ENCODE results near the gene USP54. TPM values are rescaled to one million over a fixed set of nuclear protein-coding genes. Genes with fewer than 3 reads are reported as not detected.
A peak's percentile ranks its signal among the peaks of the same experiment; 100 is the strongest.

Gene USP54
- total and polyA plus RNA-seq, 2 experiments from 2014 or later = 15.1 to 27.4 TPM

DNA sequence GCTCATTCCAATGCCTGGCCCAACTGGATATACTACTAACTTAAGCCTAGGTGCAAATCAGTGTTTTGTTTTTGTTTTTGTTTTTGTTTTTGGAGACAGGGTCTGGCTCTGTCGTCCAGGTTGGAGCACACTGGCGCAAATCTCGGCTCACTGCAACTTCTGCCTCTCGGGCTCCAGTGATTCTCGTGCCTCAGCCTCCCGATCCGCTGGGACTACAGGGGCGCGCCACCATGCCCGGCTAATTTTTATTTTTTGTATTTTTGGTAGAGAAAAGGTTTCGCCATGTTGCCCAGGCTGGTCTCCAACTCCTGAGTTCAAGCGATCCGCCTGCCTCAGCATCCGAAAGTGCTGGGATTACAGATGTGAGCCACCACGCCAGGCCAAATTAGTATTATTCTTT lies 96.9 kb downstream of the USP54 start:
- TF ChIP-seq, protein P1, sequence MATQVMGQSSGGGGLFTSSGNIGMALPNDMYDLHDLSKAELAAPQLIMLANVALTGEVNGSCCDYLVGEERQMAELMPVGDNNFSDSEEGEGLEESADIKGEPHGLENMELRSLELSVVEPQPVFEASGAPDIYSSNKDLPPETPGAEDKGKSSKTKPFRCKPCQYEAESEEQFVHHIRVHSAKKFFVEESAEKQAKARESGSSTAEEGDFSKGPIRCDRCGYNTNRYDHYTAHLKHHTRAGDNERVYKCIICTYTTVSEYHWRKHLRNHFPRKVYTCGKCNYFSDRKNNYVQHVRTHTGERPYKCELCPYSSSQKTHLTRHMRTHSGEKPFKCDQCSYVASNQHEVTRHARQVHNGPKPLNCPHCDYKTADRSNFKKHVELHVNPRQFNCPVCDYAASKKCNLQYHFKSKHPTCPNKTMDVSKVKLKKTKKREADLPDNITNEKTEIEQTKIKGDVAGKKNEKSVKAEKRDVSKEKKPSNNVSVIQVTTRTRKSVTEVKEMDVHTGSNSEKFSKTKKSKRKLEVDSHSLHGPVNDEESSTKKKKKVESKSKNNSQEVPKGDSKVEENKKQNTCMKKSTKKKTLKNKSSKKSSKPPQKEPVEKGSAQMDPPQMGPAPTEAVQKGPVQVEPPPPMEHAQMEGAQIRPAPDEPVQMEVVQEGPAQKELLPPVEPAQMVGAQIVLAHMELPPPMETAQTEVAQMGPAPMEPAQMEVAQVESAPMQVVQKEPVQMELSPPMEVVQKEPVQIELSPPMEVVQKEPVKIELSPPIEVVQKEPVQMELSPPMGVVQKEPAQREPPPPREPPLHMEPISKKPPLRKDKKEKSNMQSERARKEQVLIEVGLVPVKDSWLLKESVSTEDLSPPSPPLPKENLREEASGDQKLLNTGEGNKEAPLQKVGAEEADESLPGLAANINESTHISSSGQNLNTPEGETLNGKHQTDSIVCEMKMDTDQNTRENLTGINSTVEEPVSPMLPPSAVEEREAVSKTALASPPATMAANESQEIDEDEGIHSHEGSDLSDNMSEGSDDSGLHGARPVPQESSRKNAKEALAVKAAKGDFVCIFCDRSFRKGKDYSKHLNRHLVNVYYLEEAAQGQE (IDR thresholded peaks at IDR 0.05; ENCODE audit: unreplicated experiment) = no peak
- TF ChIP-seq STAT1 (IDR thresholded peaks at IDR 0.05; ENCODE audit: unreplicated experiment) (no peak), JUNB (IDR thresholded peaks at IDR 0.05; ENCODE audit: unreplicated experiment) (no peak), EZH2phosphoT487 (IDR thresholded peaks at IDR 0.05; ENCODE audit: unreplicated experiment) (no peak)
- Histone ChIP-seq H4K20me1 (replicated peaks; ENCODE audit: insufficient read depth) (0 out of 2 replicates have a peak, but pooled peaks cover 3% of the 10 kb centered on the region), H3K36me3 (ENCODE audit: insufficient read depth) (no peaks in the 10 kb centered on the region; the same call in 1 of the 2 replicates), H3K4me2 (peak overlapping the region; percentile 98), H3K27ac (ENCODE audit: low read depth) (no peak overlapping the region), H2AFZ (no peak overlapping the region), H3K79me2 (replicated peaks; ENCODE audit: insufficient read depth) (peaks cover 61% of the 10 kb centered on the region), H3K4me1 (ENCODE audit: insufficient read depth) (peaks cover 15% of the 10 kb centered on the region), H3K27me3 (ENCODE audit: insufficient read depth) (no peaks in the 10 kb centered on the region), H3K4me3 (peak overlapping the region; percentile 95), H3F3A (replicated peaks; ENCODE audit: low read depth) (peaks cover 6% of the 10 kb centered on the region; the same call in 1 of the 2 replicates), H3K9me2 (ENCODE audit: insufficient read depth) (no peaks in the 10 kb centered on the region)
- Mint-ChIP-seq H3K36me3 (ENCODE audit: low read depth) (peaks cover 11% of the 10 kb centered on the region), H3K4me1 (peaks cover 24% of the 10 kb centered on the region), H3K27ac (no peak overlapping the region), H3K4me3 (peak overlapping the region; percentile 48; the same call in 2 of the 3 replicates), H3K9me3 (no peaks in the 10 kb centered on the region; the same call in 2 of the 3 replicates), H3K27me3 (ENCODE audit: insufficient read depth, low read depth, poor library complexity) (peaks cover 4% of the 10 kb centered on the region)
- DNase-seq (ENCODE audit: low spot score) (no peak), ATAC-seq (no peak)

DNA sequence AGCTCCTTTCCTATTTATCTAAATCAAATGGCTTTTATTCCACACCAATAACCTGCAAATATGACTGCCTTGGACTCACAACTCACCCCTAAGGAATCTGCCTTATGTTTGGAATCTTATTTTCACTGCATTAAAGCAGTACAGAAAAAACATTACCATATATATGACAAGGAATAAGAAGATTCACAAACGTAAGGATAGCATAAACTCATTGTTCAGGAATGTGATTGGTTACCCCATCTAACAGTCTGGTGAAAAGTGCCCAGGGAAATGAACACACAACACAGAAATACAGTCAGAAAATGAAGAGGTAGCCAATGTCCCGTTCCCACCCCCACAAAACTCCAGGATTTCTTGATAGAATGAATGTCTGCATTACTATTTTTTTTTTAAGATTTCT lies 97.4 kb downstream of the USP54 start:
- Histone ChIP-seq H3K4me2 (peak overlapping the region; percentile 98; the same call in 1 of the 2 replicates), H3K36me3 (ENCODE audit: insufficient read depth) (no peaks in the 10 kb centered on the region), H3K27ac (ENCODE audit: low read depth) (no peak overlapping the region), H3K9me2 (ENCODE audit: insufficient read depth) (no peaks in the 10 kb centered on the region), H3K4me3 (no peak overlapping the region), H3K4me1 (ENCODE audit: insufficient read depth) (peaks cover 15% of the 10 kb centered on the region), H3K27me3 (ENCODE audit: insufficient read depth) (no peaks in the 10 kb centered on the region), H4K20me1 (replicated peaks; ENCODE audit: insufficient read depth) (0 out of 2 replicates have a peak, but pooled peaks cover 3% of the 10 kb centered on the region), H3K79me2 (replicated peaks; ENCODE audit: insufficient read depth) (peaks cover 64% of the 10 kb centered on the region), H2AFZ (no peak overlapping the region), H3F3A (replicated peaks; ENCODE audit: low read depth) (peaks cover 6% of the 10 kb centered on the region; the same call in 1 of the 2 replicates)
- peaks cover 24% of the 10 kb centered on the region for H3K4me1 Mint-ChIP-seq
- peak overlapping the region; percentile 48 for H3K4me3 Mint-ChIP-seq
- TF ChIP-seq STAT1 (IDR thresholded peaks at IDR 0.05; ENCODE audit: unreplicated experiment) (no peak), ZNF331 (CRISPR knock-in tag; IDR thresholded peaks at IDR 0.05; ENCODE audit: low read depth) (no peak)
- TF ChIP-seq, protein P2, sequence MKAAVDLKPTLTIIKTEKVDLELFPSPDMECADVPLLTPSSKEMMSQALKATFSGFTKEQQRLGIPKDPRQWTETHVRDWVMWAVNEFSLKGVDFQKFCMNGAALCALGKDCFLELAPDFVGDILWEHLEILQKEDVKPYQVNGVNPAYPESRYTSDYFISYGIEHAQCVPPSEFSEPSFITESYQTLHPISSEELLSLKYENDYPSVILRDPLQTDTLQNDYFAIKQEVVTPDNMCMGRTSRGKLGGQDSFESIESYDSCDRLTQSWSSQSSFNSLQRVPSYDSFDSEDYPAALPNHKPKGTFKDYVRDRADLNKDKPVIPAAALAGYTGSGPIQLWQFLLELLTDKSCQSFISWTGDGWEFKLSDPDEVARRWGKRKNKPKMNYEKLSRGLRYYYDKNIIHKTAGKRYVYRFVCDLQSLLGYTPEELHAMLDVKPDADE (IDR thresholded peaks at IDR 0.05) = no peak
- peaks cover 7% of the 10 kb centered on the region; the same call in 2 of the 3 replicates for H3K36me3 Mint-ChIP-seq (ENCODE audit: low read depth)
- 0 out of 2 replicates have a peak overlapping the region, but pooled peaks have one; percentile 10 for H3K27ac Mint-ChIP-seq
- peaks cover 4% of the 10 kb centered on the region for H3K27me3 Mint-ChIP-seq (ENCODE audit: insufficient read depth, low read depth, poor library complexity)
- H3K9me3 Mint-ChIP-seq = no peaks in the 10 kb centered on the region; the same call in 2 of the 3 replicates
- ATAC-seq = no peak
- no peak for DNase-seq (ENCODE audit: low spot score)

All from GM23338 (cell line).